Neuronal stem cell (in vitro differentiated cells): ENCODE results near the gene PDCD11.
"Not testable (repeated sequence)": the region's sequence is repeated elsewhere in the genome, so short reads cannot be mapped to it uniquely, and the experiment has no call there.

Experiments
- DNase-seq: peaks from one replicate; pipeline ENCODE4 v3.0.0-alpha.2; 2013; ENCODE audit warnings: low spot score
- H2AFZ ChIP-seq: one replicate; pipeline ENCODE4 v1.6.1; 2013; ENCODE audit warnings: mild to moderate bottlenecking, low read length, inconsistent platforms
- H2AK5ac ChIP-seq: 2 replicates; pipeline ENCODE4 v1.6.1; 2013; ENCODE audit warnings: low read depth, mild to moderate bottlenecking, inconsistent platforms, low read length, moderate library complexity, mixed read lengths
- H2BK120ac ChIP-seq: 2 replicates; pipeline ENCODE4 v1.6.1; 2013; ENCODE audit warnings: low read depth, mild to moderate bottlenecking, inconsistent platforms, low read length, moderate library complexity, mixed read lengths
- H2BK12ac ChIP-seq: one replicate; pipeline ENCODE4 v1.6.1; 2013; ENCODE audit warnings: low read length, inconsistent platforms
- H2BK15ac ChIP-seq: 2 replicates; pipeline ENCODE4 v1.6.1; 2013; ENCODE audit warnings: mild to moderate bottlenecking, low read length, inconsistent platforms, mixed read lengths
- H2BK5ac ChIP-seq: one replicate; pipeline ENCODE4 v1.6.1; 2013; ENCODE audit warnings: inconsistent platforms, mild to moderate bottlenecking, low read length, moderate library complexity
- H3K14ac ChIP-seq: one replicate; pipeline ENCODE4 v1.6.1; 2013; ENCODE audit warnings: low read length, inconsistent platforms
- H3K18ac ChIP-seq: 2 replicates; pipeline ENCODE4 v1.6.1; 2013; ENCODE audit warnings: low read length, inconsistent platforms
- H3K23ac ChIP-seq: 2 replicates; pipeline ENCODE4 v1.6.1; 2013; ENCODE audit warnings: low read depth, mild to moderate bottlenecking, mixed read lengths, low read length, inconsistent platforms; ENCODE audit not compliant: poor library complexity
- H3K27ac ChIP-seq: replicated peaks from 3 replicates; pipeline ENCODE4 v1.5.1; 2013; ENCODE audit warnings: low read length, inconsistent platforms
- H3K27me3 ChIP-seq, 3 experiments: 2 replicates each; pipeline ENCODE4 v1.6.1; 2013; ENCODE audit warnings: low read length in 3 of 3, mild to moderate bottlenecking in 2 of 3, inconsistent platforms in 1 of 3, low read depth in 1 of 3, mixed read lengths in 1 of 3, moderate library complexity in 1 of 3; ENCODE audit not compliant: control insufficient read depth in 3 of 3, insufficient read depth in 3 of 3
- H3K36me3 ChIP-seq, 2 donors: replicated peaks in 1 of 2; 2 replicates each; pipeline ENCODE4 v1.6.1; 2013; ENCODE audit warnings: low read length in 2 of 2; ENCODE audit not compliant: control insufficient read depth in 2 of 2, insufficient read depth in 2 of 2
- H3K4ac ChIP-seq: 2 replicates; pipeline ENCODE4 v1.6.1; 2013; ENCODE audit warnings: inconsistent platforms, mild to moderate bottlenecking, low read length, moderate library complexity
- H3K4me1 ChIP-seq, 2 donors: 1 replicate in 1 of 2; 2 replicates in 1 of 2; pipeline ENCODE4 v1.6.1; 2013; ENCODE audit warnings: low read length in 2 of 2, low read depth in 1 of 2; ENCODE audit not compliant: control insufficient read depth in 2 of 2, insufficient read depth in 1 of 2
- H3K4me2 ChIP-seq: one replicate; pipeline ENCODE4 v1.6.1; 2013; ENCODE audit warnings: mild to moderate bottlenecking, low read length, inconsistent platforms; ENCODE audit not compliant: insufficient read depth, poor library complexity, severe bottlenecking
- H3K4me3 ChIP-seq, 2 donors: 2 replicates each; pipeline ENCODE4 v1.5.1; 2013; ENCODE audit warnings: low read length in 2 of 2, mild to moderate bottlenecking in 2 of 2, inconsistent platforms in 1 of 2, moderate library complexity in 1 of 2
- H3K79me1 ChIP-seq: one replicate; pipeline ENCODE4 v1.6.1; 2013; ENCODE audit warnings: low read depth, mild to moderate bottlenecking, inconsistent platforms, low read length, moderate library complexity
- H3K9ac ChIP-seq: one replicate; pipeline ENCODE4 v1.6.1; 2013; ENCODE audit warnings: mild to moderate bottlenecking, low read depth, low read length, inconsistent platforms; ENCODE audit not compliant: poor library complexity
- H3K9me3 ChIP-seq, 2 donors: replicated peaks in 1 of 2; 2 replicates each; pipeline versions ENCODE3 to v1.6.1; 2013; ENCODE audit warnings: low read length in 2 of 2, mild to moderate bottlenecking in 2 of 2, inconsistent platforms in 1 of 2, low read depth in 1 of 2, mixed read lengths in 1 of 2, moderate library complexity in 1 of 2; ENCODE audit not compliant: control insufficient read depth in 2 of 2, insufficient read depth in 1 of 2
- H4K8ac ChIP-seq: one replicate; pipeline ENCODE4 v1.6.1; 2013; ENCODE audit warnings: low read depth, mild to moderate bottlenecking, inconsistent platforms, low read length, moderate library complexity
- H4K91ac ChIP-seq: one replicate; pipeline ENCODE4 v1.6.1; 2013; ENCODE audit warnings: low read length, low read depth, mild to moderate bottlenecking, inconsistent platforms; ENCODE audit not compliant: poor library complexity
- WGBS, 2 donors: extraction: QIAGEN DNeasy Blood & Tissue Kit; methylation state at CpG; one replicate each; pipeline ENCODE4 v1.1.7; 2013; ENCODE audit warnings: missing lambda C conversion rate in 2 of 2, mixed read lengths in 1 of 2; ENCODE audit not compliant: insufficient read length in 2 of 2, insufficient replicate concordance in 1 of 2; ENCODE audit errors: extremely low coverage in 2 of 2; 5-methylcytosine and 5-hydroxymethylcytosine counted together

The PDCD11 gene

GRCh38 chr10:103360791-103361190 is 35.6 kb upstream of the PDCD11 start:
- H4K91ac ChIP-seq, H3K9ac ChIP-seq, H3K36me3 ChIP-seq, H4K8ac ChIP-seq, H3K4me2 ChIP-seq, H3K18ac ChIP-seq, H3K27ac ChIP-seq, H3K23ac ChIP-seq, H3K4me3 ChIP-seq, H3K4ac ChIP-seq, H2BK120ac ChIP-seq, H3K4me1 ChIP-seq, H3K27me3 ChIP-seq, H2BK5ac ChIP-seq, H3K79me1 ChIP-seq, H3K9me3 ChIP-seq, H2BK15ac ChIP-seq, H2AFZ ChIP-seq, DNase-seq, H2BK12ac ChIP-seq, H2AK5ac ChIP-seq, H3K14ac ChIP-seq: not testable (repeated sequence)
- no CpG with 5 or more reads among the region's 9 CpGs for whole genome bisulfite sequencing, 2 donors

DNA sequence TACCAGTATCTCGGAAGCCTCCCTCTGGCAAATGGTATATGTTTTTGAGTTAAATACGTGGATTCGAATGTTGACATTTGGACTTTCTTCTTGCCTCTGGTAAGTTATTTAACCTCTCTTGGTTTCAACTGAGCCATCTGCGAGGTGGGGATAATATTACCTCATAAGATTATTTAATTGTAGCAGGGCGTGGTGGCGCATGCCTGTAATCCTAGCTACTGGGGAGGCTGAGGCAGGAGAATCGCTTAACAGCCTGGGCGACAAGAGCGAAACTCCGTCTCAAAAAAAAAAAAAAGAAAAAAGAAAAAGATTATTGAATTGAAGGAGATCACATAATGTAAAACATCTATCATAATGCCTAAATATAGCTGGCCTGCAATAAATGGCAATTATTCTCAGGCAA is 29.0 kb upstream of the PDCD11 start:
- Histone ChIP-seq H3K4ac (no peak overlapping the region), H3K4me3 (peak overlapping the region in 1 of 2 donors; percentile 80), H2AFZ (peak overlapping the region; percentile 92), H3K27ac (peak overlapping the region; percentile 5), H3K4me2 (no peak overlapping the region), H2BK12ac (no peak overlapping the region), H2BK15ac (no peak overlapping the region), H2BK120ac (no peak overlapping the region), H3K18ac (no peak overlapping the region), H2BK5ac (no peak overlapping the region), H3K79me1 (peaks cover 4% of the 10 kb centered on the region), H3K23ac (no peak overlapping the region), H3K14ac (no peak overlapping the region), H4K8ac (no peak overlapping the region), H2AK5ac (no peak overlapping the region), H3K27me3 (no peaks in the 10 kb centered on the region), H4K91ac (no peak overlapping the region), H3K36me3 (peaks cover 0 to 7% of the 10 kb centered on the region in 2 donors), H3K9me3 (no peaks in the 10 kb centered on the region), H3K4me1 (no peaks in the 10 kb centered on the region), H3K9ac (no peak overlapping the region)
- no peak for DNase-seq
- no CpG with 5 or more reads among the region's 10 CpGs for WGBS, 2 donors

DNA sequence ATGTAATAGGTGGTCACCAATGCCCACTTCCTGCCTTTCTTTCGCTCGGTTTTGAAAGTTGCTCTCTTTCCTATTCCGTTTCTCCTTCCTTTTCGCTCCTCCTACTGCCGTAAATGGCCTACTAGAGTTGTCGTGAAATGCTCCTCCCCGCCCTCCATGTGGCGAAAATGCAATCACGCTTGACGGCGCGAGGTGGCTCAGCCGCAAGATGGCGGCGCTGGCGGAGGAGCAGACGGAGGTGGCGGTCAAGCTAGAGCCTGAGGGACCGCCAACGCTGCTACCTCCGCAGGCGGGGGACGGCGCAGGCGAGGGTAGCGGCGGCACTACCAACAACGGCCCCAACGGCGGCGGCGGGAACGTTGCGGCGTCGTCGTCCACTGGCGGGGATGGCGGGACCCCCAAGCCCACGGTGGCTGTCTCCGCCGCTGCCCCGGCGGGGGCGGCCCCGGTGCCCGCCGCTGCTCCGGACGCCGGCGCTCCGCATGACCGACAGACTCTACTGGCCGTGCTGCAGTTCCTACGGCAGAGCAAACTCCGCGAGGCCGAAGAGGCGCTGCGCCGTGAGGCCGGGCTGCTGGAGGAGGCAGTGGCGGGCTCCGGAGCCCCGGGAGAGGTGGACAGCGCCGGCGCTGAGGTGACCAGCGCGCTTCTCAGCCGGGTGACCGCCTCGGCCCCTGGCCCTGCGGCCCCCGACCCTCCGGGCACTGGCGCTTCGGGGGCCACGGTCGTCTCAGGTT is 28.5 kb upstream of the PDCD11 start, which contains the start of gene TAF5:
TAF5 (plus strand) TSS at position 195 of the 737 bp plus-strand sequence; CDS start at position 209, 14 bp downstream.
- Histone ChIP-seq H2BK120ac (no peak within 1 kb of the TSS), H3K9me3 (no peaks in the 10 kb centered on the region), H3K27me3 (no peaks in the 10 kb centered on the region), H3K4ac (no peak within 1 kb of the TSS), H2AFZ (peak within 1 kb of the TSS; percentile 92), H3K9ac (peak within 1 kb of the TSS; percentile 99), H3K23ac (peak within 1 kb of the TSS; percentile 99), H4K91ac (no peak within 1 kb of the TSS), H2BK15ac (no peak within 1 kb of the TSS), H3K4me2 (peak within 1 kb of the TSS; percentile 66), H2BK5ac (peak within 1 kb of the TSS; percentile 87), H2BK12ac (no peak within 1 kb of the TSS), H4K8ac (no peak within 1 kb of the TSS), H3K18ac (peak within 1 kb of the TSS; percentile 98), H2AK5ac (no peak within 1 kb of the TSS), H3K14ac (peak within 1 kb of the TSS; percentile 56), H3K79me1 (peaks cover 4% of the 10 kb centered on the region), H3K27ac (peak within 1 kb of the TSS; percentile 59), H3K4me1 (no peaks in the 10 kb centered on the region), H3K36me3 (peaks cover 0 to 8% of the 10 kb centered on the region in 2 donors), H3K4me3 (peak within 1 kb of the TSS; percentile 80 to 98)
- peak; percentile 88 for DNase-seq
- no CpG with 5 or more reads among the region's 81 CpGs for WGBS, 2 donors

GRCh38 chr10:103373544-103373943 is 22.9 kb upstream of the PDCD11 start:
- no peak overlapping the region for H4K91ac ChIP-seq
- H3K79me1 ChIP-seq, result peaks cover 2% of the 10 kb centered on the region
- no CpG with 5 or more reads among the region's 3 CpGs for WGBS, 2 donors
- H3K4ac ChIP-seq, result no peak overlapping the region
- H2BK12ac ChIP-seq, result no peak overlapping the region
- no peak for DNase-seq
- H2AFZ ChIP-seq, result no peak overlapping the region
- H3K27me3 ChIP-seq, result no peaks in the 10 kb centered on the region
- no peak overlapping the region for H3K18ac ChIP-seq
- no peak overlapping the region for H2BK5ac ChIP-seq
- no peaks in the 10 kb centered on the region for H3K4me1 ChIP-seq
- H2AK5ac ChIP-seq, result no peak overlapping the region
- no peak overlapping the region for H3K9ac ChIP-seq
- H2BK120ac ChIP-seq, result no peak overlapping the region
- H2BK15ac ChIP-seq, result no peak overlapping the region
- peaks cover 7 to 59% of the 10 kb centered on the region in 2 donors for H3K36me3 ChIP-seq
- H3K4me2 ChIP-seq, result no peak overlapping the region
- H3K9me3 ChIP-seq, result no peaks in the 10 kb centered on the region
- no peak overlapping the region for H3K4me3 ChIP-seq
- no peak overlapping the region for H3K23ac ChIP-seq
- no peak overlapping the region for H3K27ac ChIP-seq
- H4K8ac ChIP-seq, result no peak overlapping the region
- no peak overlapping the region for H3K14ac ChIP-seq
